Embryonic facial prominence (tissue), 1 donor: ENCODE measurements around the gene RNASEL.
A peak's percentile ranks its signal among the peaks of the same experiment; 100 is the strongest.
"Not testable (repeated sequence)": the region's sequence is repeated elsewhere in the genome, so short reads cannot be mapped to it uniquely, and the experiment has no call there.

Source experiments
- DNase-seq: peaks from one replicate; pipeline ENCODE4 v3.0.0-alpha.2; 2016; ENCODE audit errors: extremely low spot score

RNASEL gene

GRCh38 chr1:182588500-182589396 lies at the start of gene RNASEL:
Gene RNASEL (minus strand): TSS chr1:182589256. CDS start chr1:182586806, 2,450 bp downstream.
- DNase-seq = peak; percentile 65

GRCh38 chr1:182637769-182638168 lies 48.7 kb upstream of the RNASEL start:
- DNase-seq = no peak

- DNase-seq = no peak
Observed at GRCh38 chr1:182635871-182636270, 46.8 kb upstream of the RNASEL start.

GRCh38 chr1:182634306-182635072 lies 45.4 kb upstream of the RNASEL start:
- no peak for DNase-seq

- no peak for DNase-seq
Observed at GRCh38 chr1:182633657-182634281, 44.7 kb upstream of the RNASEL start.

- DNase-seq = no peak
Observed at GRCh38 chr1:182633031-182633430, 44.0 kb upstream of the RNASEL start.

- DNase-seq = not testable (repeated sequence)
Observed at GRCh38 chr1:182632441-182632857, 43.4 kb upstream of the RNASEL start.

- no peak for DNase-seq
Observed at GRCh38 chr1:182631954-182632353, 42.9 kb upstream of the RNASEL start.

- no peak for DNase-seq
Observed at GRCh38 chr1:182631053-182631677, 42.1 kb upstream of the RNASEL start.

GRCh38 chr1:182630586-182630985 lies 41.5 kb upstream of the RNASEL start:
- DNase-seq = no peak

GRCh38 chr1:182629499-182630096 lies 40.5 kb upstream of the RNASEL start:
- DNase-seq = no peak

- DNase-seq = no peak
Observed at GRCh38 chr1:182629080-182629479, 40.0 kb upstream of the RNASEL start.

- no peak for DNase-seq
Observed at GRCh38 chr1:182628657-182629056, 39.6 kb upstream of the RNASEL start.

- DNase-seq = no peak
Observed at GRCh38 chr1:182627622-182628021, 38.6 kb upstream of the RNASEL start.

- no peak for DNase-seq
Observed at GRCh38 chr1:182626527-182626926, 37.5 kb upstream of the RNASEL start.

- DNase-seq = no peak
Observed at GRCh38 chr1:182625719-182626504, 36.9 kb upstream of the RNASEL start.

GRCh38 chr1:182625024-182625423 lies 36.0 kb upstream of the RNASEL start:
- no peak for DNase-seq

GRCh38 chr1:182624577-182624976 lies 35.5 kb upstream of the RNASEL start:
- no peak for DNase-seq

GRCh38 chr1:182622901-182623528 lies 34.0 kb upstream of the RNASEL start:
- DNase-seq = no peak

- DNase-seq = no peak
Observed at GRCh38 chr1:182621906-182622305, 32.9 kb upstream of the RNASEL start.
